SW 1271 (cell line): Measurements from ENCODE around the gene APC2.
"Not testable (repeated sequence)": the region's sequence is repeated elsewhere in the genome, so short reads cannot be mapped to it uniquely, and the experiment has no call there.

Source experiments
- DNase-seq, 2 experiments: peaks; one replicate each; lab custom pipeline; 2025; lab: John Stamatoyannopoulos, UW

APC2 gene

DNA sequence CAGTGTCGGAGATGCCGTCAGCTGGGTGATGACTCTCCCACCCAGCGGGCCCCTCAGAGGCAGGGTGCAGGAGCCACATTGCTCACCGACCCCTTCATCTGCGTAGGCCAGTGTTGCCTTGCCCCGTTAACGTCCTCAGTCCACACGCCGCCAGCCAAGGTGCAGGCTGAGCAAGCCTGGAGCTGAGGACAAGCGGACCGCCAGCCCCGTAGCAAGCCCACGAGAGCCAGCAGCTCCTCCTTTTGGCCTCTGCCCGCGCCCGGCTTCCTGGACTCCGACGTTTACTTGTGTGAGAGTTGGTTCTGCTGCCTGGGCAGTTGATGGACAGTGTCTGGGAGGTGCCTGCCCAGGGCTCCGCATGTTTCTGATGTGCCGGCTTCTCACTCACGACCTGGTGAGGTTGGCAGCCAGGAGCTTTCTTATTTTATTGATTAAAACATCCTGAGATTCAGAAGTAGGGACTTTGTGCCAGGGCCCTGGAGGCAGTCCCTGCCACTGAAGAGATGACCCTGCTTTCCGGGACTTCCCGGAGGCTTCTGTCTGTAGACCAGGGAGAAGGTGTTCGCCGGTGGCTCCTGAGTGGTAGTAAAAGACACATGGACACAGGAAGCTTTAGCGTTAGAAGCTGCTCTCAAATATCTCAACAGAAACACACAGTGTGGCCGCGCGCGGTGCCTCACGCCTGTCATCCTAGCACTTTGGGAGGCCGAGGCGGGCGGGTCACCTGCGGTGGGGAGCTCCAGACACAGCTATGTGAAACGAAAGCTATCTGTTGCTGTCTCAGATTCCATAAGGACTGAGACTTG lies 36.7 kb upstream of the APC2 start:
- DNase-seq: no peak

DNA sequence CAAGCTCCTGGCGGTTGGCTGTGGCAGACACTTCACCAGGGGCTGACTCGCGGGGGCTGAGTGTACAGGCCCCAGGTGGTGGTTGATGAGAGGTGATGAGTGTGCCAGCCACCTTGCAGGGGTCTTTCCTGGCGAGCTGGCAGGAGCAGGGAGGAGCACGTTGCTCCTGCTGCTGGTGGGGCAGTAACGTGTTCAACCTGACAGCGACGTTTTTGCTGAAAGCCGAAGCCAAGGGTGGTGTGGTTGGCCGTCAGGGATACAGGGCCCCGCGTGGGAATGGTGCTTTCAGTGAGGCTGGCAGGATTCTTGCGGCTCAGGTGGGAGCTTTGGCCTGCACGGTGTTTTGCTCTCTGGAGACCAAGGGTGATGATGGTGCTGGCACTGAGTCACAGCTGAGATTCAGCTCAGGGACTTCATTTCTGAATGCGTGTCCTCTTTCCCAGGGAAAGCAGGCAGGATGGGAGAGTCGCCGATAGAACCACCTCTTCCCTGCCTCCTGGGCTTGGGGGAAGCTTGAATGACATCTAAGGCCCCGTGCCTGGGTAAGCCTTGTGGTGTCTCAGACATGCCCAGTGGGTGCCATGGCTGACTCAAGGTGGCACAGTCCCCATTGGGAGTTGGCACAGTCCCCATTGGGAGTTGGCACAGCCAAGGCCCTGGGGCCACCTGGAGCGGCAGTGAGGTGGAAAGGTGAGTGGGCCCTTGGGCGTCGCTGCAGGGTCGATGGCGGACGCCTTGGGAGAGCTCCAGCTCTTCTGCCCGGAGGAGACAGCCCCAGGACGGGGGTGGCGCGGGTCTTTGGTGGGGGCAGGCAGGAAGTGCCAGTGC lies 33.7 kb upstream of the APC2 start:
- no peak for DNase-seq

DNA sequence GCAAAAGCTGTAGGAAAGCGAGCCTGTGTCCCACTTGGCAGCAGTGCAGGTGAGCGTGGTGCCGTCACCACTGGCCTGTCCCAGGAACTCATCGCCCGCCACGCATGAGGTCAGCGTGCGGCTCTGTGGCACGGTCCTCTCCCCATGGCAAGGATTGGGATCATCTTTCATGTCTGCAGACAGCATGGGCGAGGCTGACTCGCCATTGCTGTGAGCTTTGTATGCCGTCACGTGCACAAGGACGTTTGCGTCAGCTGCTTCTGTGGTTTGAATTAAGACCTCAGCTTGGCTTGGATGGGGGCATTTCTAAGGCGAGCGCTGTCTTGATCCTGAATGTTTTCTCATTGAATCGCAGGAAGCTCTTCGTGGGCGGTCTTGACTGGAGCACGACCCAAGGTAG lies 32.8 kb upstream of the APC2 start:
- no peak for DNase-seq

GRCh38 chr19:1417681-1418495 lies 32.0 kb upstream of the APC2 start:
- no peak for DNase-seq

DNA sequence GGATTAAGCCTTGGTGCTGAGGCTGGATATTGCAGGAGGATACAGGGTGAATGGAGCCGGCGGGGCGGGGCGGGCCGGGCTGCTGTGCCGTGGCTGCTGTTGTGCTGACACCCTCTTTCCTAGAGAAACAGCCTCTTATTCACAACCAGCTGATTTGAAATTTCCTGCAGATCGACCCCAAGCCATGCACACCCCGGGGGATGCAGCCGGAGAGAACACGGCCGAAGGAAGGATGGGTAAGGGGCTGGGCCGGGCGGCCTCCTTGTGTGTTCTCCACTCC lies 31.5 kb upstream of the APC2 start:
- no peak for DNase-seq

DNA sequence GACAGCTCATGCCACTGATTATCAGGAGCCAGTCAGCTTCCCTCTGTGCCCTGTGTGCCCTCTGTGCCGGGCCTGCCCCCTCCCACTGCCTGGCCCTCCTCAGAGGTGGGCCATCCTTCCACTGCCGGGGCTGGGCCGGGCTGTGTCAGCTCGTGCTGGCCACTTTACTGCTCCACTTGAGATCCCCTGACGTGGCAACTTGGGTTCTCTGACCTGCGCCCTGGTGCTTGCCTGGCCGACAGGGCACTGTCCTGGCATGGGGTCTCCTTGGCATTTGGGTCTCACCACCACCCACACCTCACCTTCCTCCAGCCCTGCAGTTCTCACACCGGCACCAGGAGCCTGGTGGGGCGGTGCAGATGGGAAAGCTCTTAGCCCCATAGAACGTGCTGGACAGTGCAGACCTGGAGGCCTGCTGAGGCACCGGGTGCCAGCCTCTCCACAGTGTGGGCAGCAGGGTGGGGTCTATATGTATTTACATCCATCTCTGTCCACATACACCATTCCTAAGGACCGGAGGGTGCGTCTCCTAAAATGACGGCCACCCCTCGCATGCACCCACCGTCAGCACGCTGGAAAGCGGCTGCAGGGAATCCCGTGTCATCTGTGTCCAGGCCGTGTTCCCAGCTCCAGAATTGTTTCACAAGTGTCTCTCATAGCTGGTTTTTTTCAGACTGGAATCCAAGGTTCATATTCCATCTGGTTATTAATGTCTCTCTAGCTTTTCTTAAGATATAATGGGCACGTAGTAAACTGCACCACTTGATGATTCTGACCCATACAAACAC lies 30.8 kb upstream of the APC2 start:
- DNase-seq: no peak

GRCh38 chr19:1420085-1420484 lies 29.8 kb upstream of the APC2 start:
- DNase-seq: not testable (repeated sequence)

- DNase-seq: no peak
Measured at GRCh38 chr19:1420590-1420989, 29.3 kb upstream of the APC2 start.

GRCh38 chr19:1421218-1421957 lies 28.5 kb upstream of the APC2 start:
- no peak for DNase-seq

DNA sequence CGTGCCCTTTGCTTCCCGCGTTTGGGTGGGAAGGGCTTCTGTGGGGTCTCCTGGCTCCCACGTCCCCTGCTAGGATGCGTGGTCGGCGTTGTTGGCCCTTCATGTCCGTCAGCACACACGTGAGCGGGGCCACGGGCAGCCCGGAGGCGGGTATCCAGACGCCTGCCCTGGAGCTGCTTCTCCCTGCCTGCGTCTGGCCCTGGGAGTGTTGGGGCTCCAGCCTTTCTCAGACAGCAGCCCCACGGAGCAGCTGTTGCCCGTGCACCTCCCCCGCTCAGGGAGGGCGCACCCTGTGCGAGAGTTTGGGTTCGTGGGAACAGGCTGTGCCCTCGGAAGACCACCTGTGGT lies 28.0 kb upstream of the APC2 start:
- DNase-seq: no peak

DNA sequence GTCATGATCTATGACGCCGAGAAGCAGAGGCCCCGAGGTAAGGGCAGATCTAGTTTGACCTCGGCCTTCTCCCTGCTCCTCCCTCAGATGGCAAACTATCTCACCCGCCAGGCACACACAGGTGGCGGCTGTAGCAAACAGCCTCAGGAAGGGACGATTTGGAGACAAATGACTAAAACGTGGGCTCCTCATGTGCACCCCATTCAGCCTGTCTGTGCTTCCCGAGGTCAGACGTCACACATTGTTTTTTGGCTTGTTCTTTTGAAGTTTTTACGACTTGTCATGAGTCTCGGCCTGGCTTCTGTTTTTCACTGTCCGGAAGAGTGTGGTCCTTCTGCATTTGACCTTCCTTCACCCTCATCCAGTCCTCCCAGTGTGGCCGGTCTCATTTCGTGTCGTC lies 27.6 kb upstream of the APC2 start:
- DNase-seq: no peak

DNA sequence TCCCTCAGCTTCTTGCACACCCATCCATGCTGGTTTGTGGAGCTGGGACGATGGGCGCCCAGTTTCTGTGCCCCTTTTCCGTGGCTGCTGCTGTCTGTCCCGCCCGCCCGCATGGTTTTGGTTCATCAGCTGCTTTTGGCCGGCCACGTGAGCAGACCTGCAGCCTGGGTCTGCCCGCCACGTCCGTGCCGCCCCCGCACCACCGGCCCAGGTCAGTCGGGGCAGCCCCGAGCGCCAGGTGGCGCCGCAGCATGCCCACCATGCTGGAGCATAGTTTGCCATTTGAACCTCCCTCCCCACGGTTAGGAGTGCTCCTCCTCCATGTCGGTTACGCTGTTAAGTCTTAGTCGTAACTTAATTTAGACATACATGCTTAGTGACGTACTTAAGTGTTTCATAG lies 27.0 kb upstream of the APC2 start:
- no peak for DNase-seq

DNA sequence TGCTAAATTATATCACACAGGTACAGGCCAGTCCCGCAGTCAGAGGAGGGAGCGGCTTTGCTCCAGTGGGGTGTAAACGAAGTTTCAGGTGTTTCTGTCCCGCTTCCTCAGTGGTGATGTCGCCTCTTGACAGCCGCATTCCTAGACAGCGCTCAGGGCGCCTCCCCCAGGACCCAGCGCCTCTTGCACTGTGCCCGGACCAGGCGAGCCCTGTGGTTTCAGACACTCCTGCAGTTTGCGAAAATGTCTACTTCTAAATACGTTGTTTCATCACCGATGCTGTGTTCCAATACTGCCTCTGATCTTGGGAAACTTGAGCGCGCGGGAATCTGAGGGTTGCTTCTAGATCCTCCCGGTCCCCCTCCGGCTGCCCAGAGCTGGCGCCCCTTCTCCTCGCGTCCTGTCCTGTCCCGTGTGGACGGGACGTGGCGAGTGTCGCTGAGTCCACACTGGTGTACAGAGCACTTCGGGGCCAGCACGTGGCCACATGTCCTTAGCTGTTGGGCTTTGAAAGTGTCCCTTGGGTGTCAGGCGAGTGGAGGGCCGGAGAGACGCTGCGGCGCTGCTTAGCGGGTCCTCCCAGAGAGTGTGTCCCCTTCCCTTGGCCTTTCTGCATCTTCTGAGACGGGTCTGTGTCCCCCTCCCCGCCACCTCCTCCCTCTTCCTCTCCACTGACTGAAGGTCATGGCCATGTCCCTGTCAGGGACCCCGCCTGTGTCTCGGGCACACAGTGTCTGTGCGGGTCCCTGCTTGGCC lies 26.3 kb upstream of the APC2 start:
- no peak for DNase-seq

DNA sequence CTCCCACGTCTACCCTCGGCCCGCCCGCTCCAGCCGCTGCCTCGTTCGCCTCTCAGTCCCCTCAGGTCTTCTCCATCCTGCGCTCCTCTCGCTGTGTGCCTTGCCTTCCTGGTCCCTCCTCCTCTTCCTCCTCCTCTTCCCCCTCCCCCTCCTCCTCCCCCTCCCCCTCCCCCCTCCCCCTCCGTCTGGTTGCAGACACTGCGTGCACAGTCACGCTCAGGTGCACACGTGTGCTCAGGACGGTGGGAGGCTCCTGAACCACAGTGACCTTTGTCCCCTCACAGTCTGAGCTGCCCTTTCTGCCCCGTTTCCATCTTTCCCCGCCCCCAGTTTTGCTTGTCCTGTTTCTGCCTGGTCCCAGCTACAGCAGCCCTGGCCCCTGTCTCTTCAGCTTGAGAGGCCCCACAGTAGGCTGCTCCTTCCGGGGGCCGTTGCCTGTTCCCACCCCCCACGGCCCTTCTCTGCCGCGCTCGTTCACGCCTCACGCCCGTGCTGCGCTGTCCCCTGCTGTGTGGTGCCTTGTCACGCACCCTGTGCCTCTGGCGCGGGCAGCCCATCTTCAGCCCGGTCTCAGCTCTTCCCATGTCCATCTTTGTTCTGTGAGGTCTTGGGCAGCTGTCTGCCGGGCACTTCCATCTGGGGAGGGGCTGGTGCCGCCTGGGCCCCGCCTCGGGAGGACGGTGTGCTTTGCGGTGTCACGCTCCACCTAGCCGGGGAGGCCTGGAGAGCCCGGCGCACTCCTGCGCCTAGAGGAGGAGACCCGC lies 25.5 kb upstream of the APC2 start:
- no peak for DNase-seq

- no peak for DNase-seq
Measured at GRCh38 chr19:1425102-1425837, 24.7 kb upstream of the APC2 start.

DNA sequence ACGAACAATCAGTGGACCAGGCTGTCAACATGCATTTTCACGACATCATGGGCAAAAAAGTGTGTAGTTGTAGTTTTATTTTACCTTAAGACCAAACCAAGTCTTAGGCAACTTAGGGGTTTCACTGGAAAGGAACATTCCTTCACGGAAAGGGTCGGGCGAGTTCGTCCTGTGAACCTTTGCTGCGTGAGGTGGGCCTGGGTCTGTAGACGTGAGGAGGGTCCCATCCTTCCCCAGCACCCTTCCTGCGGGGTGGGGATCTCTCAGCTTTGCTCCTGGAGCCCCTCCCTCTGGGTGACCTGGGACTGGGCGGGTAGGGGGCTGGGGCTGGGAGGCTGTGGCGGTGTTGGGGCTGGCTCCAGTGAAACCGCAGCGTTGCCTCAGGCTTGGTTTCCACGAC lies 24.0 kb upstream of the APC2 start:
- no peak for DNase-seq

DNA sequence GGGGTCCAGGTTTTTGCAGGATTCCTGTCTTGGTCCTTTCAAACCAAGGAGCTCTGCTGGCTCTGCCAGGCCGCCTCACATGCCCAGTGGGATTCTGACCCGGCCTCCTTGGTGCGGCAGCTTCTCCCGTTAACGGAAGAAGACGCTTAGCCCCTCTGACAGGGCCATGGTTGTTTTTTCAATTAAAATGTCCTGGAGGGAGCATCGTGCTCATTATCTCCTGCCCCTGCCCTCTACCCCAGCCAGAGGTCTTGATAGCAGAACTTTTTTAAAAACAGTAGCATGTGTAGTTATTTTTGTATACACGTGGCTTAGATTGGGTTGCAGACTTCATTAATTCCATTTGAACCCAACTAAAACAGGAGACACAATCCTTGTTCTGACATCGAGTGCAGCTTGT lies 23.2 kb upstream of the APC2 start:
- DNase-seq: no peak

DNA sequence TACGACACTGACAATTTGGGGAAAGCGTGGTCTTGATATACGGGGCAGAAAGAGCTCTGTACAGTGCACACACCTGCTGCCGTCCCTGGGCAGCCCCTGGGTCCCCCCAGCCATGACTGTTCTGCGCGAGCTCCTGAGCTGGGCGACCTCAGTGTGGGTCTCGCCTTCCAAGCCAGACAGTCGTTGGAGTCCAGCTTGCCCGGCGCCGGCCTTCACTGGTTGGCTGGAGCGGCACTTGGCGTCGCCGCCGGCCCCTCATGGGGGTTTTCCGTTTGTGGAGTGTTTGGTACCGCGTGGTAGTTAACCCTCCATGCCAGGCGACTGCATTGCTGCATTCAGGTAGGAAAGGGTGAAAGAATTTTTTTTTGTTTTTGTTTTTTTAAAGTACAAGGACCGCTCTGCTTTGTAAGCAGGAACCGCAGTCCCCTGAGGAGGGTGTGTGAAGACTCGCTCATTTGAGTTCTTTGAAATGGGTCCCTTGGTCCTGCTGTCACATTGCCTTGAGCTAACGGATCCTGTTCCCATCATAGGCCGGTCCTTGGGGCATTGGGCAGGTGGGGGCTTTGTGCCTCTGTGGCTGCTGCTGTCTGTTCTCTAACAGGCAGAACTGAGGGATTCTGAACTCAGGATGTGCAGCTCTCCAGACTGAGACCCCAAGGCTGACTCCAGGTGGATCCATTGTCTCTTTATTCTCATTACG lies 22.6 kb upstream of the APC2 start:
- DNase-seq: no peak
